Common myeloid progenitor, CD34-positive (primary cell): ENCODE results near the gene PEAK1. TPM values are rescaled to one million over a fixed set of nuclear protein-coding genes. Genes with fewer than 3 reads are reported as not detected.
A peak's percentile ranks its signal among the peaks of the same experiment; 100 is the strongest.

Source experiments
- CTCF ChIA-PET: fragments of 350-600 bp; sonication (Branson Sonifier 250); formaldehyde crosslinking; loops from one replicate; lab custom pipeline; 2021; ENCODE audit warnings: antibody characterized with exemption; lab: Charles Lee
- POLR2A ChIA-PET: fragments of 350-600 bp; sonication (Branson Sonifier 250); formaldehyde crosslinking; loops from one replicate; lab custom pipeline; 2021; ENCODE audit warnings: antibody characterized with exemption; lab: Charles Lee
- DNase-seq, 3 donors: peaks; one replicate each; pipeline versions ENCODE4 v3.0.0 to v3.0.0-alpha.2; 2013
- H3K27ac ChIP-seq, 2 experiments: 1 replicate in 1 of 2; 2 replicates in 1 of 2; pipeline ENCODE4 v1.7.0; 2013; ENCODE audit warnings: inconsistent platforms in 2 of 2, low read length in 2 of 2, mild to moderate bottlenecking in 2 of 2, low read depth in 1 of 2, moderate library complexity in 1 of 2; ENCODE audit not compliant: severe bottlenecking in 2 of 2, insufficient read depth in 1 of 2, poor library complexity in 1 of 2
- H3K27me3 ChIP-seq, 5 experiments: replicated peaks in 2 of 5; 1 replicate in 3 of 5; 2 replicates in 2 of 5; pipeline versions ENCODE4 v1.6.1 to v1.7.0; 2013; ENCODE audit warnings: low read length in 4 of 5, mild to moderate bottlenecking in 2 of 5, moderate library complexity in 2 of 5, inconsistent platforms in 1 of 5; ENCODE audit not compliant: insufficient read depth in 5 of 5, control insufficient read depth in 4 of 5
- H3K36me3 ChIP-seq, 4 experiments: 1 replicate in 2 of 4; 2 replicates in 2 of 4; pipeline versions ENCODE4 v1.6.1 to v1.7.0; 2013; ENCODE audit warnings: low read length in 3 of 4, control low read depth in 1 of 4, mild to moderate bottlenecking in 1 of 4; ENCODE audit not compliant: control insufficient read depth in 4 of 4, insufficient read depth in 4 of 4
- H3K4me1 ChIP-seq, 4 experiments: 1 replicate in 3 of 4; 2 replicates in 1 of 4; pipeline versions ENCODE4 v1.6.1 to v1.7.1; 2013; ENCODE audit warnings: low read length in 3 of 4, mild to moderate bottlenecking in 3 of 4, control low read depth in 1 of 4, inconsistent platforms in 1 of 4, moderate library complexity in 1 of 4; ENCODE audit not compliant: control insufficient read depth in 4 of 4, insufficient read depth in 4 of 4; ENCODE audit errors: control extremely low read depth in 1 of 4
- H3K4me3 ChIP-seq, 7 experiments: 1 replicate in 4 of 7; 2 replicates in 3 of 7; pipeline versions ENCODE4 v1.5.1 to v1.7.0; 2013; ENCODE audit warnings: mild to moderate bottlenecking in 7 of 7, low read length in 6 of 7, moderate library complexity in 6 of 7, inconsistent platforms in 2 of 7, low read depth in 2 of 7, control low read depth in 1 of 7; ENCODE audit not compliant: insufficient read depth in 4 of 7, control insufficient read depth in 1 of 7; ENCODE audit errors: extremely low read depth in 1 of 7
- H3K9me3 ChIP-seq, 5 experiments: 1 replicate in 4 of 5; 2 replicates in 1 of 5; pipeline versions ENCODE4 v1.6.1 to v1.7.1; 2013; ENCODE audit warnings: low read length in 4 of 5, mild to moderate bottlenecking in 2 of 5, inconsistent platforms in 1 of 5, low read depth in 1 of 5, moderate library complexity in 1 of 5; ENCODE audit not compliant: control insufficient read depth in 4 of 5, insufficient read depth in 2 of 5; ENCODE audit errors: control extremely low read depth in 1 of 5
- WGBS: methylation state at CpG from one replicate; pipeline ENCODE4 v1.1.5; 2013; ENCODE audit not compliant: insufficient coverage; 5-methylcytosine and 5-hydroxymethylcytosine counted together
- polyA plus RNA-seq: library from polyadenylated mRNA; unstranded; fragments of 120-200 nt; gene quantifications from one replicate; pipeline ENCODE4 v1.2.1, GENCODE V29; 2013

The PEAK1 gene, protein sequence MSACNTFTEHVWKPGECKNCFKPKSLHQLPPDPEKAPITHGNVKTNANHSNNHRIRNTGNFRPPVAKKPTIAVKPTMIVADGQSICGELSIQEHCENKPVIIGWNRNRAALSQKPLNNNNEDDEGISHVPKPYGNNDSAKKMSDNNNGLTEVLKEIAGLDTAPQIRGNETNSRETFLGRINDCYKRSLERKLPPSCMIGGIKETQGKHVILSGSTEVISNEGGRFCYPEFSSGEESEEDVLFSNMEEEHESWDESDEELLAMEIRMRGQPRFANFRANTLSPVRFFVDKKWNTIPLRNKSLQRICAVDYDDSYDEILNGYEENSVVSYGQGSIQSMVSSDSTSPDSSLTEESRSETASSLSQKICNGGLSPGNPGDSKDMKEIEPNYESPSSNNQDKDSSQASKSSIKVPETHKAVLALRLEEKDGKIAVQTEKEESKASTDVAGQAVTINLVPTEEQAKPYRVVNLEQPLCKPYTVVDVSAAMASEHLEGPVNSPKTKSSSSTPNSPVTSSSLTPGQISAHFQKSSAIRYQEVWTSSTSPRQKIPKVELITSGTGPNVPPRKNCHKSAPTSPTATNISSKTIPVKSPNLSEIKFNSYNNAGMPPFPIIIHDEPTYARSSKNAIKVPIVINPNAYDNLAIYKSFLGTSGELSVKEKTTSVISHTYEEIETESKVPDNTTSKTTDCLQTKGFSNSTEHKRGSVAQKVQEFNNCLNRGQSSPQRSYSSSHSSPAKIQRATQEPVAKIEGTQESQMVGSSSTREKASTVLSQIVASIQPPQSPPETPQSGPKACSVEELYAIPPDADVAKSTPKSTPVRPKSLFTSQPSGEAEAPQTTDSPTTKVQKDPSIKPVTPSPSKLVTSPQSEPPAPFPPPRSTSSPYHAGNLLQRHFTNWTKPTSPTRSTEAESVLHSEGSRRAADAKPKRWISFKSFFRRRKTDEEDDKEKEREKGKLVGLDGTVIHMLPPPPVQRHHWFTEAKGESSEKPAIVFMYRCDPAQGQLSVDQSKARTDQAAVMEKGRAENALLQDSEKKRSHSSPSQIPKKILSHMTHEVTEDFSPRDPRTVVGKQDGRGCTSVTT (N-terminal part only)
- 16.5 TPM for polyA plus RNA-seq

DNA sequence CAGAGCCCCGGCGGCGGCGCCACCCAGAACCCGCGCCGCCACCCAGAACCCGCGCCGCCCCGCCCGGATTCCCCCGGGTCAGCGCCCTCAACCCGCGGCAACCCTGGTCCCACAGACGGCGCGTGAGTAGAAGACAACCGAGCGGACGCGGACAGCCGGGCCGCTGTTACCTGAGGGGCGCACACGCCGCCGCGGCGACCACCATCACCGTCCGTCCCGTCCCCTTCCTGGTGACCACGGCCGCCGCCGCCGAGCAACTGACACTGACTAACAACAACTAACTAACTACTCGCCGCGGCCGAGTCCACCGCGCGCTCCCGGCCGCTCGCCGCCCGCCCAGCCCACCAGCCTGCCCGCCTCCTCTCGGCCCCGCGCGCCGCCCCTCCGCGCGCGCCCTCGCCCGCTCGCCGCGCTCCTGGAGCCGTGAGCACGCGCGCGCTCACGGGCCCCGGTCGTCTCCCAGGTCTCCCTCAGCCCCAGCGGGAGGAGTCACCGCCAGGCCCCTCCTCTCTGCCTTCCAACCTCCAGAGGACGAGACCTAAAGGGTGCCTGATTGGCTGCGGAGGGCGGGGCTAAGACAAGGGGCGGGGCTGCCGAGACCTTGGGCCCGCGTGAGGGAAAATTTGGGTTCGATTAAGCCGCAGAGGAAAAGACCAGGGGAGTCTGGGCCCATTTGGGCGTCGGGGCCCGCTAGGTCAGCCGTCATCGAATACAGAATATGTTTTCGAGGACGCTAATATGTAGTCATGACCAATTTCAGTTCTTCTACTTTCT, at the start of gene PEAK1:
Gene PEAK1 (minus strand): TSS at position 269 of the 774 bp plus-strand sequence. CDS start 238,178 bp downstream, outside the sequence.
- Histone ChIP-seq H3K4me1 (peaks cover 12 to 31% (median 23%) of the 10 kb centered on the region in 4 experiments), H3K9me3 (no peaks in the 10 kb centered on the region), H3K4me3 (peak within 1 kb of the TSS; percentile 71 to 98 (median 92)), H3K27ac (peak within 1 kb of the TSS; percentile 95 to 98), H3K36me3 (no peaks in the 10 kb centered on the region), H3K27me3 (no peaks in the 10 kb centered on the region)
- 0% methylated on average over 81 of the region's 92 CpGs for WGBS
- POLR2A ChIA-PET, result interaction anchor here (1.1 kb wide), 1 partner anchor 17 kb away, joined by 4 read pairs; no protein-coding TSS in a partner anchor
- DNase-seq, result peak; percentile 99
- CTCF ChIA-PET, result interaction anchor here (1.0 to 1.6 kb wide), 2 partner anchors 18 to 26 kb away, joined by 3 to 8 read pairs; no protein-coding TSS in a partner anchor

DNA sequence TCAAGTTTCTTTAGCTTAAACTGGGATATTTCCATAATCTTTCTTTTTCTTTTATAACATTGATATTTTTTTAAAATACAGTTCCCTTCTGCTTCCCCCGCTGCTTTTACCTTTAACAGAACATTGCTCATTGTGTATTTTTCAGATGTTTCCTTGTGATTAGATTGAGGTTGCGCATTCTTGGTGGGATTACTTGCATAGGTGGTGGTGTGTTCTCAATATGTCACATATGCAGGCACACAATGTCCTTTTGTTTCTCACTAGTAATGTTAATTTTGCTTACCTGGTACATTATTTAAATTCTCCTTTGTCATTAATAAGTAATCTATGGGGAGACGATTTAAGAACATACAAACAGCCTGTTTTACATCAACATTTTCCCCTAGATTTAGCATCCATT, 49.0 kb upstream of the PEAK1 start:
- CTCF ChIA-PET, result no interaction called here
- POLR2A ChIA-PET, result interaction anchor here (0.9 kb wide), 1 partner anchor 11 kb away, joined by 9 read pairs; no protein-coding TSS in a partner anchor
- no CpG with 5 or more reads among the region's 3 CpGs for WGBS

DNA sequence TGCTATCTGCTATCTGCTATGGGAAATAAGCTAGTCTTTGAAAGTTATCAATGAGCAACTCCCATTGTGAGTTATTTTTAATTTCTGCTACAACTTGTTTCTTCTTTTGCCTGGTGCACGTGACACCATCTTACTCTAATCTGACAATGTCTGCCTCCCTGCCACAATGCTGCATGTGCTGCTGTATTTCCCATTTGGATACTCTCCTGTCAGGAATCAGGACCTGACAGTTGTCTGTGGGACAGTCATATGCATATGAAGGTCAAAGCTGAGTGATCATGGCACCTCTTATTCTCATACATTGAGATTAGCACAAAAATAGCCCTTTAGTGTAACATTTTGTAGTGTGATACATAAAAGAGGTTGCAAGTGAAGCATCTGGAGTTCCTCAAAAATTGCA, 46.6 kb upstream of the PEAK1 start:
- Histone ChIP-seq H3K27me3 (no peaks in the 10 kb centered on the region), H3K4me1 (no peaks in the 10 kb centered on the region), H3K36me3 (peaks cover 3 to 60% (median 33%) of the 10 kb centered on the region in 4 experiments), H3K9me3 (no peaks in the 10 kb centered on the region), H3K4me3 (no peak overlapping the region), H3K27ac (no peak overlapping the region)
- ChIA-PET POLR2A (no interaction called here), CTCF (interaction anchor here (0.6 to 1.1 kb wide), 2 partner anchors 283 to 525 kb away, joined by 3 to 4 read pairs; no protein-coding TSS in a partner anchor)
- DNase-seq, result no peak
- WGBS, result no CpG with 5 or more reads among the region's 1 CpG

More for the DNA sequence above, 49.0 kb upstream of the PEAK1 start:
- no peak overlapping the region for H3K4me3 ChIP-seq
- peaks cover 5 to 67% (median 34%) of the 10 kb centered on the region in 4 experiments for H3K36me3 ChIP-seq
- H3K27me3 ChIP-seq, result no peaks in the 10 kb centered on the region
- DNase-seq, result no peak
- H3K4me1 ChIP-seq, result no peaks in the 10 kb centered on the region
- no peaks in the 10 kb centered on the region for H3K9me3 ChIP-seq
- no peak overlapping the region for H3K27ac ChIP-seq

DNA sequence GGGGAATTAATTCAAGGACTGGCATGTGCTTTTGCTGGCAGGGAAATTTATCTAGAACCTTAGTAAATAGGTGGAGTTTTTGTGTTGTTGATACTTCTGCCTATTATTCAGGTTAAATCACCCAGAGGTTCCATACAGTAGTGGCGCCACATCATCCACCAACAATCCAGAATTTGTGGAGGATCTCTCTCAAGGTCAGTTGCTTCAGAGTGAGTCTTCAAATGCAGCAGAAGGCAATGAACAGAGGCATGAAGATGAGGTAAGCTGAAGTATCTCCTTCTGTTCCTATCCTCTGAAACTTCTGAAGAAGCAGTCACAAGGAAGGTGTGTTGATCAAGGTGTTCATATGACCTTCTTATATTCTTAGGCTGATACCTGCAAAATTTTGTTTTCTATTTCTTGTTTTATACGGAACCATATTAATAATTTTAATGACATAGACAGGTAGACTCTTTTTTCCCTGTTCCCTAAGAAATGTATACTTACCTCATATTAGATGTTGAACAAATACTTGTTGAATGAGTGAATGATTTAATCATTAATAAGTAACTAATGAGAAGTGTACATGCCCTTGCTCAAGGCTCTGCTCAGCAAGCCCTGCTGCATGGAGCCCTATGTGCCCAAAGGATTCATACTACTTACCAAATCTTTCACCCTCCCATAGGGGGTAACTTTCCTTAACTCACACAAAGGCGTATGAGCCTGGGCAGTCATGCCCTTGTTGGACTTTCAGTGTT, 44.4 kb upstream of the PEAK1 start:
- WGBS, result no CpG with 5 or more reads among the region's 3 CpGs

DNA sequence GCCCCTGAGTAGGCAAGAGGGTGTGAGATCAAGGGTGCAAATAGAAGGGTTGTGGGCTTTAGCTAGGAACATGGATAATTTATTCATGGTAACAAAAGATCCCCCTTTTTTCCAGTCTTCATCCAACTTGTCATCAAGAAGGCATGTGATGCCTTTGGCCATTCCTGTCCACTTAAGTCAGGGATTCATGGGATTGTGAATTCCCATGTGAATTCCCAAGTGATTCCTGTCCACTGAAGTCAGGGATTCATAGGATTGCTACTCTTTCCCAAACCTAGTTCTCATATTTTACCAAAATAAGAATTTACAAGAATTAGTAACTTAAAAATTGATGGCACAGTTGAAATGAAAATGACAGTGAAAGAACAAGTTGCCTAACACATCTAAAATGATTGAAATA, 41.6 kb upstream of the PEAK1 start:
- Histone ChIP-seq H3K36me3 (peaks cover 0 to 47% (median 27%) of the 10 kb centered on the region in 4 experiments), H3K4me3 (no peak overlapping the region), H3K27ac (no peak overlapping the region), H3K27me3 (no peaks in the 10 kb centered on the region), H3K4me1 (peaks cover 4 to 10% (median 10%) of the 10 kb centered on the region in 4 experiments), H3K9me3 (no peaks in the 10 kb centered on the region)
- POLR2A ChIA-PET, result no interaction called here
- no peak for DNase-seq
- CTCF ChIA-PET, result no interaction called here

More for the DNA sequence above, 44.4 kb upstream of the PEAK1 start:
- POLR2A ChIA-PET, result interaction anchor here (0.6 kb wide), 1 partner anchor 1217 kb away, joined by 3 read pairs; no protein-coding TSS in a partner anchor
- CTCF ChIA-PET, result no interaction called here
- H3K27ac ChIP-seq, result no peak overlapping the region
- no peaks in the 10 kb centered on the region for H3K27me3 ChIP-seq
- no peak for DNase-seq
- H3K4me3 ChIP-seq, result no peak overlapping the region
- H3K9me3 ChIP-seq, result no peaks in the 10 kb centered on the region
- H3K4me1 ChIP-seq, result no peaks in the 10 kb centered on the region
- H3K36me3 ChIP-seq, result peaks cover 0 to 63% (median 35%) of the 10 kb centered on the region in 4 experiments

DNA sequence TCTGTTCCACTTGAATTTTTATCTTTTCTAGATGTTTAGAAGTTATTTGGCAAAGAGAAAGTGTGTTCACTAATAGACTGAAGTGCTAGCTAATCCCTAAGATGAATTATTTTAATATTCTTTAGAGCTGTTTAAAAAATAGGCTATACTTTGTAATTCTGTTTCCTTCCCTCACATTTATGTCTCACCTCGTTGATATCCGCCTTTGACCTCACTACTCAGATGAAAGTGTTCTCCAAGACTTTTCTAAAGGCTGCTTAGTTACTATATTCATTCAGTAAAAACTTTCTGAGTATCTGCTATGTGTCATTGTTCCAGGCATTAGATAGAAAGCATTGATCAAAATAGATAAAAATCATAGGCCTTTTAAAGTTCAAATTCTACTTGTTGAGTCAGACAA, 39.1 kb upstream of the PEAK1 start:
- ChIA-PET POLR2A (no interaction called here), CTCF (interaction anchor here (0.6 kb wide), 1 partner anchor 38 kb away, joined by 3 read pairs; no protein-coding TSS in a partner anchor)
- no peak overlapping the region for H3K27ac ChIP-seq
- H3K4me1 ChIP-seq, result peaks cover 4 to 10% (median 10%) of the 10 kb centered on the region in 4 experiments
- H3K9me3 ChIP-seq, result no peaks in the 10 kb centered on the region
- H3K4me3 ChIP-seq, result no peak overlapping the region
- no peaks in the 10 kb centered on the region for H3K27me3 ChIP-seq
- DNase-seq, result no peak
- no CpG with 5 or more reads among the region's 2 CpGs for WGBS
- H3K36me3 ChIP-seq, result peaks cover 0 to 37% (median 16%) of the 10 kb centered on the region in 4 experiments
